Ishikawa (cell line): ENCODE data around the gene AIPL1.

Experiments
- CEBPB ChIP-seq: IDR thresholded peaks from 2 replicates; pipeline ENCODE4 v1.6.1; 2012
- CREB1 ChIP-seq: IDR thresholded peaks from 2 replicates; pipeline ENCODE4 v1.6.1; 2012; ENCODE audit warnings: low read depth
- EGR1 ChIP-seq: IDR thresholded peaks from 2 replicates; pipeline ENCODE4 v1.6.1; 2012
- EP300 ChIP-seq: IDR thresholded peaks from 2 replicates; pipeline ENCODE4 v1.6.1; 2012; ENCODE audit warnings: borderline replicate concordance
- FOXM1 ChIP-seq: IDR thresholded peaks from 2 replicates; pipeline ENCODE4 v1.6.1; 2012; ENCODE audit warnings: low read depth, borderline replicate concordance
- MAX ChIP-seq: IDR thresholded peaks from 2 replicates; pipeline ENCODE4 v1.6.1; 2012
- NFIC ChIP-seq: IDR thresholded peaks from 2 replicates; pipeline ENCODE4 v1.6.1; 2012
- RAD21 ChIP-seq: IDR thresholded peaks from 2 replicates; pipeline ENCODE4 v1.6.1; 2012; ENCODE audit warnings: low read depth
- REST ChIP-seq: IDR thresholded peaks from 2 replicates; pipeline ENCODE4 v1.6.1; 2012; ENCODE audit warnings: low read depth, mild to moderate bottlenecking
- TAF1 ChIP-seq: IDR thresholded peaks from 2 replicates; pipeline ENCODE4 v1.6.1; 2012; ENCODE audit warnings: low read depth, mild to moderate bottlenecking
- TCF12 ChIP-seq: IDR thresholded peaks from 2 replicates; pipeline ENCODE4 v1.6.1; 2012; ENCODE audit warnings: low read depth
- TEAD4 ChIP-seq: IDR thresholded peaks from 2 replicates; pipeline ENCODE4 v1.6.1; 2012
- USF1 ChIP-seq: IDR thresholded peaks from 2 replicates; pipeline ENCODE4 v1.6.1; 2012
- YY1 ChIP-seq: IDR thresholded peaks from 2 replicates; pipeline ENCODE4 v1.6.1; 2012; ENCODE audit warnings: low read depth
- ZBTB7A ChIP-seq: IDR thresholded peaks from 2 replicates; pipeline ENCODE4 v1.6.1; 2012; ENCODE audit warnings: low read depth

The AIPL1 gene

GRCh38 chr17:6380915-6381438 lies 53.9 kb downstream of the AIPL1 start:
- TF ChIP-seq NFIC (no peak), CREB1 (no peak), FOXM1 (no peak), TCF12 (no peak), EP300 (no peak), CEBPB (no peak), REST (no peak), TAF1 (no peak), USF1 (no peak), EGR1 (no peak), YY1 (no peak), TEAD4 (no peak), ZBTB7A (no peak), RAD21 (no peak), MAX (no peak)

- TF ChIP-seq EGR1 (no peak), TEAD4 (no peak), ZBTB7A (no peak), YY1 (no peak), MAX (no peak), USF1 (no peak), TAF1 (no peak)
These were observed 57.0 kb downstream of the AIPL1 start for GRCh38 chr17:6377906-6378305.

- TF ChIP-seq USF1 (no peak), RAD21 (no peak), NFIC (no peak), EP300 (no peak), YY1 (no peak), EGR1 (no peak), ZBTB7A (no peak), TAF1 (no peak)
These were observed 58.0 kb downstream of the AIPL1 start for GRCh38 chr17:6376931-6377361.

- TF ChIP-seq FOXM1 (no peak), MAX (no peak), TEAD4 (no peak), EP300 (no peak), ZBTB7A (no peak), USF1 (no peak), EGR1 (no peak), TCF12 (no peak), NFIC (no peak), TAF1 (no peak), YY1 (no peak), RAD21 (no peak), CREB1 (no peak), REST (no peak)
These were observed 60.1 kb downstream of the AIPL1 start for GRCh38 chr17:6374761-6375312.

- TF ChIP-seq FOXM1 (no peak), TCF12 (no peak), TAF1 (no peak), CEBPB (no peak), MAX (no peak), CREB1 (no peak), YY1 (no peak), TEAD4 (no peak), NFIC (no peak), RAD21 (no peak), EGR1 (no peak), USF1 (no peak), ZBTB7A (no peak), EP300 (no peak), REST (no peak)
These were observed 60.6 kb downstream of the AIPL1 start for GRCh38 chr17:6374271-6374691.
